GM19043 (cell line): Measurements from ENCODE around the gene SLC35D2.
A peak's percentile ranks its signal among the peaks of the same experiment; 100 is the strongest.

Experiments used
- ATAC-seq: cut with Tn5 transposase; IDR thresholded peaks from one replicate; pipeline ENCODE4 v1.9.1; 2021; ENCODE audit warnings: low read depth; ENCODE audit not compliant: unreplicated experiment

The SLC35D2 gene

DNA sequence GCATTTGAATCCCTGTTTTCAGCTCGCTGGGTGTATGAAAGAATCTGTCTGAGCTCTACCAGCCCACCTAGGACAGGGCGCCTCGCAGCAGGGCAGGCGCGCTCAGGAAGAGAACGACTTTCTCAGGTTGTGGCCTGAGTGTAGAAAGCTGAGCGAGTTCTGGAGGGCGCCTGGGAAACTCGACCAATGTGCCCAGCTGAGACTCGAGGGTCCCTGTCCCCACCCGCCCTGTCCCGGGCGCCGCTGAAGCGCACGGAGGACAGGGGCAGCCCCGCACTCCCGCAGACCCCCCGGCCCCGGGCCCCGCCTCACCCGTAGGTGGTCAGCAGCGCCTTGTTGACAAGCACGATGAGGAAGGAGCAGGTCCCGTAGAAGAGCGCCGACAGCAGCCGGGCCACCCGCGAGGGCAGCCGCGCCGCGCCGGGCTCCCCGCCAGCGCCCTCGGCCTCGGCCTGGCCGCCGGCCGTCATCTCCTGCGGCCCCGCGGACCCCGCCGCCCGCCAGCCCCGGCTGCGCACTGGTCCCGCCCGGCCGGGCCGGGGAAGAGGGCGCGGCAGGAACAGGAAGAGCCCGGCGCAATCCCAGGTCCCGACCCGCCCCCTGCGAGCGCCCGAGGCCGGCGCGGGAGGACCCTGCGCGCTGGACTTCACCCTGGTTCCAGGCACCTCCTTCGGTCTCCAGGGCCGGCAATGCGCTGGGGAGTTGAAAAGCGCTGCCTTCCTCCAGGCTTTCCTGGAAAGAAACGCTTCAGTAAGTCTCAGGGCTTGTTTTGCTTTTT, at the start of gene SLC35D2:
SLC35D2 (minus strand) TSS at position 547 of the 778 bp plus-strand sequence; CDS start at position 470, 77 bp downstream.
- ATAC-seq, result peak; percentile 39

DNA sequence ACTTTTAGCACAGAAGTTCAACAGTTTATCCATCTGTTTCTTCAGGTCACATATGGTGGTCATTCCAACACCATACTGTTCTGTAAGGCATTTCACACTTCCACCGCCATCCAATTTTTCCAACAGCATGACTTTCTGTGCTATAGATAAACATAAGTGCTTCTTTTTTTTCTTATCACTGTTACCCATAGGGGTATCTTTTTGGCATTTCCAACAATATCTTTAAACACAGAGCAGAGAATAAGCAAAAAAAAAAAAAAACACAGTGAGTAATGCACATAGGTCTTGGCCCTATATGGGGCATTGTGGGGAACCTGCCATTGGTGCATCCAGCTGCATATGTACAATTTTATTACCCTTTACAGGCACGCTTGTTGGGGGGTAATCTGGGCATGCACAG, 46.9 kb upstream of the SLC35D2 start:
- ATAC-seq, result no peak

DNA sequence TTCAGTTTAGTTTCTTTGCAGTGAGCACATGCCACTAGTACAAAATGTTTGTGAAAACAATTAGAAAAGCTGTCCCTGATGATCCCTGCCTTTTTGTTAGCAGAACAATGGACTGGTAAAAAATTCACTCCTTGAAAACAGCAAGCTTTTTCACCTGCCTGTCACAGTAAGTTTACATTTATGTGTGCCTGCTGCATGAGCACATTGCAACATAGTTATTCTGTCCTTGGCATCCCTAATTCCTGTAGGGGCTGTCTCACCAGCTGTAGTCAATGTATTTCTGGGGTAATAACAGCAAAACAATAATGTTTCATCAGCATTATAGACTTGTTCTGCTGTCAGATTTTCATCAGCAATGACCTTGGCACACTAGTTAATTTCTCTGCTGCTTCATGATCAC, 46.2 kb upstream of the SLC35D2 start:
- ATAC-seq, result no peak

DNA sequence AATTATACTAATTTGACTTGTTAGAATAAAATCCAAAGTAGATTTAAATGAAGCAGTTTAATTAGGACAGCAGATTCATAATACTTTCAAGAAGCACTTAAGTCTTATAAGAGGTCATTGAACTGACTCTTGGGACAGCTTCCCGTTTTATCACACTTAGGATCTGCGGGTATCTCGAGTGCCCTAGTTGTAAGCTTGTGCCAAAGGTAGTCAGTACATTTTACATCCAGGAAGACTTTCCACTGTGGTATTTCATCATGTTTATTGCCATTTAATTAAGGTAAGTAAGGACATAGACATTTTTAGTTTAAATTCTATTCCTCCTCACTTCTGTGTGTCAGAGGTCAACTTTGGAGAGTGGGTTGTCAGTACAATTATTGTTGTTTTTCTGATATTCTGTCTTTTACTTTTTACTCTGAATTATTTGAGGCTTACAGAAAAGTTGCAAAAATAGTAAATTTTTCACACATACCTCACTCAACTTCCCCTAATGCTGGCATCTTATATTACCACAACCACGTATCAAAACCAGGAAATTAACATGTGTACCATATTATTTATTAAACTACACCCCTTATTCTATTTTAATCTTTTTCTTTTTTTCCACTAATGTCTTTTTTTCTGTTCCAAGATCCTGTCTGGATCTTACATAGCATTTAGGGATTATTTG, 42.1 kb upstream of the SLC35D2 start:
- no peak for ATAC-seq

DNA sequence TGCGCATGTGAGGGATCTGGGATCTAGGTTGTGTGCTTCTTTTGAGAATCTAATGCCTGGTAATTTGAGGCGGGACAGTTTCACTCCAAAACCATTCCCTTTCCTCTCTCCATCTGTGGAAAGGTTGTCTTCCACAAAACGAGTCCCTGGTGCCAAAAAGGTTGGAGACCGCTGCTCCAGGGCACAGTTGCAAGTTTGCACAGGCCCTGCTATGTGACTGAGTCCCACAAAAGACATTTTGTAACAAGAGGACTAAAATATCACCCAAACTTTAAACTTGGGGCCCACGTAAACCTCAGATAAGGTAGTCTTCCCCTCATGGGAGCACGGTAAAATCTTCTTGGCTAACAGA, 40.5 kb upstream of the SLC35D2 start:
- ATAC-seq, result no peak

DNA sequence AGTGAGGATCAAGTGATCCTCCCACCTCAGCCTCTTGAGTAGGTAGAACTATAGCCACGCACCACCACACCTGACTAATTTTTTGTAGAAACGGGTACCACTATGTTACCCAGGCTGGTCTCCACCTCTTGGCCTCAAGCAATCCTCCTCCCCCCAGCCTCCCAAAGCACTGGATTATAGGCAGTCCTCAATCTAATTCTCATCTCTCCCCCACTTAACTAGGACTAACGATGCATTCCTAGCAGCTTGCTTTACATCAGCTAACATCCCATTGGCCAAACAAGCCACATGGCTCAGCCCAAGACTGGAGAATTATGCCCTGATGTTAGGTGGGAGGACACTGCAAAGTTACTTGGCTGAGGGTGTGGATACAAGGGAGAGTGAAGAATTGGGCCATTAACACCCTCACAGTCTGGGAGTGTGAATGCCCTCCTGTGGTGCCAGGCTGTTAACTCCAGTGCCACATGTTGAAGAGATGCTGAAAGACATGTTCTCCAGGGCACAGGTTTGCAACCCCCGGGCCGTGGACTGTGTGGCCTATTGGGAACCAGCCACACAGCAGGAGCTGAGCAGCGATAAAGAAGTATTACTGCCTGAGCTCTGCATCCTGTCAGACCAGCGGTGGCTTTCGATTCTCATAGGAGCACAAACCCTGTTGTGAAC, 39.9 kb upstream of the SLC35D2 start:
- no peak for ATAC-seq

DNA sequence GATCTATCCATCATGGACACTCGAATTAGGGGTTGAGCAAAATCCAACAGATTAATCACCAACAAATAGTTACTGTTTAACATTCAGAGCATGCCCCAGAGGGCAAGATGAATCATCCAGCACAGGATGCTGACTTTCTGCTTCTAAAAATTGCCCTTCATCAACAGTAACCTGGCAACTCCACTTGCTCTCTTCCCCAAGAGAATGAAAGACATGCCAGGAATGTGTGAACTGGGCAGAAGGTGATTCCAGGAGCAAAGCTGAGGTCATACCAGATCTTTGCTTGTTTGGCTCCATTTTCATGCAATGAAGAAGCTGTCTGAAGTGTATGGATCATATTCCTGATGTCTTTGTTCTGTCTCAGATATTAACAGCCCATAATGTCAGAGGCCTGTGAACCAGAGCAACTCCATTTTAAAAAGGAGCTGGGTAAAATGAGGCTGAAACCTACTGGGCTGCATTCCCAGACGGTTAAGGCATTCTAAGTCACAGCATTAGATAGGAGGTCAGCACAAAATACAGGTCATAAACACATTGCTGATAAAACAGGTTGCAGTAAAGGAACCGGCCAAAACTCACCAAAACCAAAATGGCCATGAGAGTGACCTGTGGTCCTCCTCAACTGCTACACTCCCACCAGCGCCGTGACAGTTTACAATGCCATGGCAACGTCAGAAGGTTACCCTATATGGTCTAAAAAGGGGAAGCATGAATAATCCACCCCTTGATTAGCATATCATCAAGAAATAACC, 37.1 kb upstream of the SLC35D2 start:
- no peak for ATAC-seq

DNA sequence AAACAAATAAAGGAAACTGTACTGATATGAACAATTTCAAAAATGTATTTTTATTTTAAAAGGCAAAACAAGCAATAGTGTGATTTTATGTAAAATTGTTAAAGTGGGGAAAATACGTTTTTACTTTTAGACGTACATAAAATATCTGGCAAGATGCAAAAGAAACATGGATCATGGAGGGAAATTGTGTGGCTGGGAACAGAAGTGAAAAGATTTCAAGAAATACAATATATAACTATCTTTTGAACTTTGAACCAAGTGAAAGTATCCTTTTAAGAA, 36.1 kb upstream of the SLC35D2 start:
- no peak for ATAC-seq

DNA sequence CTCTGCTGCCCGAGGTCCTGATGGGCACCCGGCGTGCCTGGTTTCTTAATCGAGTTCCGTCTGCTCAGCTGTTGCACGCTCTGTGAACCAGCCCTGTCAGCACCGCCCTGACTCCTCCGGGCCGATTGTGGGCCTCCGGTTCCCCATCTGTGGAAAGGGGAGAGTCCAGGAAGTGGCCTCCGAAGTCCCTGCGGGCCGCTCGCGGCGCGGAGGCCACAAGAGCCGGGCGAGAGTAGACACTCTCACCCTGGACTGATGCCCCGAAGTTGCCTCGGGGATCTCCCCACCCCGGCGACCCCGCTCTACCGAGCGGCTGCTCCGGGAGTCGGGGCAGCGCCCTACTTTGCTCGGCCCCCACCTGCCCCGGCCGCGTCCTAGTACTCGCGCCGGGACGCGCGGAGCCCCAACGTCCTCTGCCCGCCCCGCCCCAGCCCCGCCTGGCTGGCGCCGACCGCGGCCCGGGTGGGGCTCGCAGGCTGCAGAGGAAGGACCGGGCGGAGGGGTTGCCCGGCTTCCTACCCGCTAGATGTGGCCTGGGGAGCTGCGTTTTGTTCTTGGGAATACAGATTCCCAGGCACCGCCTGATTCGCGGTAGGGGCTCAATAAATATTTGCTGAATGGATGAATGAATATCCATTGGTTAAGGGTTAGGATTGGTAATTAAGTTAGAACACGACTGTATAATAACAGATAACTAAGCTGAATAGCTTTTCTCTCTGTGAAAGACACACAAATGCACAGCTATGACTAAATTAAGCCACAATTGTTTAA, 35.6 kb upstream of the SLC35D2 start:
- ATAC-seq, result peak; percentile 27

DNA sequence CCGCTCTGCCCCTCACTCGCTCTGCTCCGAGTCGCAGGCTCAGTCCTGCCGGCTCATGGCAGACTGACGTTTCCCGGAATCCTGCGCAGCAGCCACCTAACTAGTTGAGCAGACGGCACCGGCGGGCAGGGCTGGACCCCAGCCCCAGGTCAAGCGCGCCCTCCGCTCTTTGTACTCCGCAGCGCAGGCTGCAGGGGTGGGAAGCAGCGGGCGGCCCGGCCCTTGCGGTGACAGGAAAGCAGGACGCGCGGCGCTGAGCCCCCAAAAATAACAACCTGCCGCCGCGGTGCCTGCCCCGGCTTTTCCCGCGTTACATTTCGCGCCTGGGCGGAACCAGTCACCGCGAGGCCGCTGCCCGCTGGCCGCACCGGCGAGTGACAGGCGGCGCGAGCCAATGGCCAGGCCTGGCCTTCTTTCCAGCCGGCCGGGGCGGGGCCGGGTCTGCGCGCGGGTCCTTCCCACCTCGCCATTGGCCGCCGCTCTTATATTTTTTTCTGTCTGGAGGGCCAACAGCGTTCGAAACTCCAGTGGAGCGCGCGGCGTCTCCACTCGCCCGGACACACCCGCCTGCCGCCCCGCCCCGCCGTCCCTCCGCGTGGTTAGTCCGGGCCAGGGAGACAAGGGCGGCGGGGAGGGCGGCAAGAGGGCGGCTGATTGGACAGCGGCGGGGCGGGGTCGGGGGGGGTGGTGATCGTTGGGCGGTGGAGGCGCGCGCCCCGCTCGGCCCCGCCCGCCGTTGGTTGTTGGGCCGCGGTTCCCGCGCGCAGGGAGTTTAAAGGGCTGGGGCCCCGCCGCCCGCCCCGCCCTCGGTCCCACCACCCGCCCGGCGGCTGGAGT, 34.8 kb upstream of the SLC35D2 start, which contains the start of gene ZNF367:
ZNF367 (minus strand) TSS at position 288 of the 837 bp plus-strand sequence. CDS start 338 bp downstream, outside the sequence.
- ATAC-seq, result peak; percentile 53

DNA sequence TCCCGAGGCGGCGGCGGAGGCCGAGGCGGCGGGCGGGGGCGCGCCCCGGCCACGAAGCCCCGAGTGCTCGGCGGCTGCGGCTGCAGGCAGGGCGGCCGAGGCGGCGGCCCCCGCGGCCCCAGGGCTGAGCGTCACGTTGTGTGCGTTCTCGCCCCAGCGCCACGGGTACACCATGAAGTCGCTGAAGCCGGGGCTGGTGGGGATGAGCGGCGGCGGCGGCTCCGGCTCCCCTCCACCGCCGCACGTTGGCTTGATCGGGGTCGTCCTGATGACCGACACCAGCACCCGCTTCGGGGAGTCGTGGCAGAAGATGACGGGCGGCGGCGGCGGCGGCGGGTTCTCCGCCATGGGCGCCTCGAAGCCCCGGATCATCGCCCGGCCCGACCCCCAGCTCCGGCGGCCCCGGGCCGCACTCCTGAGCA, 34.2 kb upstream of the SLC35D2 start:
- no peak for ATAC-seq

DNA sequence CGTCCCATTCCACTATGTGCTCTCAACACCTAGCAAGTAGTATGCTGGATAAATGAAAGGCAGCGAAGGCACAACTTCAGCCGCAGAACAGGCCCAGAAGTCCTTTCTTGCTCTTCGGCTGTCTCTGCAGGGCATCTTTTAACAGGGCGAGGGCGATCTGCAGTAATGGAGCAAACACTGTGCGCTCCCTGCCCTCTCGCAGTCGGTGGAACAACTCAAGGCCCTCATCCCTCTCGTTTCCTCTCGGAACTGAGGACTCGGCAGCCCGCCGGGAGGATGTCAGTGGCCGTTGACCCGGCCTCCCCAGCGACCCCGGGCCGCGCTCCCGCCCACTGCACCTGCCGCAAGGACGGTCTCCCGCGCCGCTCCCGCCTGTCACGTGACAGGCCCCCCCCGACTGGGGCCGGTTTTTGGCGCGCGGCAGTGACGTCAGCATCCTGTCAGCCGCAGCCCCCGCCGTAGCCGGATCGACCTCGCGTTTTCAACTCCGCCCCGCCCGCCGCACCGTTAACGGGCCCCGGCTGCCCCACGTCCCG, 33.6 kb upstream of the SLC35D2 start:
- no peak for ATAC-seq

DNA sequence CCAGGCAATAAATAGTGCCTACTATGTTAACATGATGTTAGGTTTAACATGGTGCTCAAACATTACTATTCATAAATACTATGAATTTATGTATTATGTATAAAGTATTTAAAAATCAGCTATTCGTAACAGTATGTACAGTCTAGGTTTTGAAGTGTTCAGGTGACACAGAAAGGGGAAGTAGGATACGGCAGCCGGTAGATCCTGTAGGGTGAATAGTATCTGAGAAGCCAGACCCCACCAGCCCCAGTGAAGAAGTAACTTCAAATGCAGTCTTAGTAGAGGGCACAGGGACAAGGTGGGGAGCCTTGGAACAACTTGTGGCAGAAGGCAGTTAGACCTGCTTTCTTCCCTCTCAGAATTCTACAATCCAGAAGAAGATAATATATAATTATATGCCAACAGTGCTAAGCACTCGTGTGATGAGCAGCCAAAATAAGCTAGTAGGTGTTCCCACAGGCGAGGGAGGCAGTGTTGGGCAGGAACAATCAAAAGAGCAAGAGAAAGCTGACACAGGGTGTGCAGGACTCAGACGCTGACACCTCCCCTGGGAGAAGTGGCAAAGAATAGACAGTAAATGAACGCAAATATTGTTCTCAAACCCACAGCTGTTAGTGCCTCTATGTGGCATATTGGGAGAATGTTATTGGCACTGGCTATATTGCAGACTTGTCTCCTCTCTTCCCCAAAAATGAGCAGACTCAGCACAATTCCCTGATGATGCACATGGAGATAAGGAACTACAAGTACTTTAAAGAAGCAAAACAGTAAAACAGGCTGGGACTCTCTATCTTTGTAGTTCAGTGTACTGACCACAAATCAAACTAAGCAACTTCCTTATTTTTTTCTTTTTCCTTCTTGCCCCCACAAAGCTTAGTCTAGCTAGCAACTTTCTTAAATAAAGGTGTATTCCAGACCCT, 30.1 kb upstream of the SLC35D2 start:
- ATAC-seq, result peak; percentile 38

DNA sequence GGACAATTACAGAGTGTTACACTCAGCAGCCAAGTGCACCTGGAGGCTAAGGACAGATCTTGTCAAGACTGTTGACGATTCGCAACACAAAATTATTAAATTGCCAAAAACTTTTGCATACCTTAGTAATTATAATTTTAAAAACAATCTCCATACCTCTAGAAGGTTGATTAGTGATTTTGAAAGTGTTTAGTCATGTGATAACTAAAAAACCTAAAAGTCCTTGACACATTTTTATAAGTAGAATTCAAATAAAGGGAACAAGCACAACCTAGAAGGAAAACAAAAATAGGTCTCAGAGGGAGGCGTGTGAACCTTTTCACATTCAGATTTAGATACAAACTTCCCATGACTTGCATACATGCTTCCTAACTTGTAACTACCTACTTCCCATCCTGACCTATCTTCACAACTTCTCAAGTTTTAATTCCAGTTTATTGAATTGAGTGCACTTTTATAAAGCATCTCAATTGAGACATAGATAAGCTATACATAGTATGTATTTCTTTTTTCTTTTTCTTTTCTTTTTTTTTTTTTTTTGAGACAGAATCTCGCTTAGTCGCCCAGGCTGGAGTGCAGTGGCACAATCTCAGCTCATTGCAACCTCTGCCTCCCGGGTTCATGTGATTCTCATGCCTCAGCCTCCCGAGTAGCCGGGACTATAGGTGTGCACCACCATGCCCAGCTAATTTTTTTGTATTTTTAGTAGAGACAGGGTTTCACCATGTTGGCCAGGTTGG, 28.8 kb upstream of the SLC35D2 start:
- no peak for ATAC-seq

DNA sequence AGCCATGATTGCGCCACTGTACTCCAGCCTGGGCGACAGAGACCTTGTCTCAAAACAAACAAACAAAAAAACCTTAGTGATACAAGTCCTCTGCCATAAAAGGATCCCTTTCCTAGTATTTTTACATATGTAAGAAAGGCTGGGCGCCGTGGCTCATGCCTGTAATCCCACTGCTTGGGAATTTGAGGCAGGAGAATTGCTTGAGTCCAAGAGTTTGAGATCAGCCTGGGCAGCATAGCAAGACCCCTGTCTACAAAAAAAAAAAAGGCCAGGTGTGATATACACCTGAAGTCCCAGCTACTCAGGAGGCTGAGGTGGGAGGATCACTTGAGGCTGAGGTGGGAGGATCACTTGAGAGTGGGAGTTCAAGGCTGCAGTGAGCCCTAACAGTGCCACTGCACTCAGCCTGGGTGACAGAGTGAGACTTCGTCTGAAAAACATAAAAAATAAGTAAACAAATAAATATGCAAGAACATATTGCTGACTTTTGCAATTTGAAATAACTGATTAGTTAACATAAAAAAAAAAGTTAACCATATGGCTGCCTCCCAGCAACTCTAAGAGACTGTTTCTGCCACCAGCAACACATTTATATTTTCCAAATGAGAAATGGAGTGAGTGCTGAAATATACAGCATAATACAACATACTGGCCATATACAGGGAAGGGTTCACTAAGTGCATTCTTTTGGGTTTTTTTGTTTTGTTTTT, 27.8 kb upstream of the SLC35D2 start:
- ATAC-seq, result no peak

DNA sequence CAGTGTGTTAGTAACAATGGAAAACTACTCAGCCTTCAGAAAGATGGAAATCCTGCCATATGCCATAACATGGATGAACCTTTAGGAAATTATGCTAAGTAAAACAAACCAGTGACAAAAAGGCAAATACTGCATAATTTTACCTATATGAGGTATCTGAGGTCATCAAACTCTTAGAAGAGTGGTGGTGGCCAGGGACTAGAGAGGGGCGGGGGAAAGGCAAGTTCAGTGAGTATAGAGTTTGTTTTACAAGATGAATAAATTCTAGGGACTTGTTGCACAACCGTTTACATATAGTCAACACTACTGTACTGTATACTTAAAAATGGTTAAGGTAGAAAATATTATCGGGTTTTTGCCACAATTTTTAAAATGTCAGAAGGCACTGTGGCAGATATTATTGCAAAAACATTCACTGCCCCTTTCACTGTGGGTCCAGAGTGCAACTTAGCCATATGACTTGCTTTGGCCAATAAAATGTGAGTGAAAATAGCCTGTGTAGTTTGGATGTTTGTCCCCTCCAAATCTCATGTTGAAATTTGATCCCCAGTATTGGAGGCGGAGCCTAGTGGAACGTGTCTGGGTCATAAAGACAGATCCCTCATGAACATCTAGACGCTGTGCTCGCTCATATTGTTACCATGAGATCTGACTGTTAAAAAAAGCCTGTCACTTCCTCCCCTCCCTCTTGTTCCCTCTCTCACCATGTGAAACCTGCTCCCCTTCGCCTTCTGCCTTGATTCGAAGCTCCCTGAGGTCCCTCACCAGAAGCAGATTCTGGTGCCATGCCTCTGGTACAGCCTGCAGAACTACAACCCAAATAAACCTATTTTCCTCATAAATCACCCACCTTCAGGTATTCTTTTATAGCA, 25.1 kb upstream of the SLC35D2 start:
- no peak for ATAC-seq
